IMR-90 (cell line): ENCODE results near the gene HNRNPLL. TPM values are rescaled to one million over a fixed set of nuclear protein-coding genes. Genes with fewer than 3 reads are reported as not detected.

Experiments used
- ATAC-seq: fragments of 200-7000 bp; cut with Tn5 transposase; 2 replicates; pipeline ENCODE4 v1.9.1; 2020; ENCODE audit warnings: low read depth, mild to moderate bottlenecking, moderate library complexity
- BruUV-seq: library from RNA; stranded (reverse); fragments of 400-500 nt; replicated peaks from 2 replicates; lab custom pipeline; 2021; lab: Mats Ljungman, UMichigan
- CTCF ChIA-PET: fragments of 300-600 bp; formaldehyde crosslinking; extraction: SDS; loops from one replicate; lab custom pipeline; 2021; ENCODE audit warnings: antibody characterized with exemption; lab: Yijun Ruan, JAX
- POLR2A ChIA-PET: fragments of 300-600 bp; sonication (Branson Sonifier 250); formaldehyde crosslinking; loops from one replicate; lab custom pipeline; 2022; ENCODE audit warnings: antibody characterized with exemption; ENCODE audit not compliant: unreplicated experiment; lab: Charles Lee
- DNase-seq: peaks from one replicate; pipeline ENCODE4 v3.0.0; 2013
- H2AFZ ChIP-seq: replicated peaks from 2 replicates; pipeline ENCODE3; 2013; ENCODE audit warnings: low read length, mild to moderate bottlenecking; ENCODE audit not compliant: poor library complexity
- H2AK5ac ChIP-seq: 2 replicates; pipeline ENCODE4 v1.6.1; 2013; ENCODE audit warnings: low read depth, low read length, inconsistent platforms
- H2AK9ac ChIP-seq: replicated peaks from 2 replicates; pipeline ENCODE3; 2013; ENCODE audit warnings: mild to moderate bottlenecking, low read depth, low read length, moderate library complexity; ENCODE audit not compliant: poor library complexity
- H2BK120ac ChIP-seq: 2 replicates; pipeline ENCODE4 v1.6.1; 2013; ENCODE audit warnings: low read depth, low read length, inconsistent platforms
- H2BK15ac ChIP-seq: 3 replicates; pipeline ENCODE4 v1.6.1; 2013; ENCODE audit warnings: low read depth, low read length, inconsistent platforms
- H2BK20ac ChIP-seq: 2 replicates; pipeline ENCODE4 v1.6.1; 2013; ENCODE audit warnings: low read depth, mild to moderate bottlenecking, inconsistent platforms, low read length, moderate library complexity
- H2BK5ac ChIP-seq: 2 replicates; pipeline ENCODE4 v1.6.1; 2013; ENCODE audit warnings: mild to moderate bottlenecking, low read depth, low read length, inconsistent platforms; ENCODE audit not compliant: poor library complexity, severe bottlenecking
- H3K14ac ChIP-seq: replicated peaks from 2 replicates; pipeline ENCODE4 v1.6.1; 2013; ENCODE audit warnings: low read depth, low read length, inconsistent platforms
- H3K18ac ChIP-seq: 2 replicates; pipeline ENCODE4 v1.6.1; 2013; ENCODE audit warnings: low read depth, low read length, control low read depth
- H3K23ac ChIP-seq: 2 replicates; pipeline ENCODE4 v1.6.1; 2013; ENCODE audit warnings: low read depth, low read length, inconsistent platforms
- H3K27ac ChIP-seq: 2 replicates; pipeline ENCODE4 v1.5.1; 2013; ENCODE audit warnings: mild to moderate bottlenecking, control low read depth, low read length; ENCODE audit not compliant: insufficient read depth
- H3K27me3 ChIP-seq: 2 replicates; pipeline ENCODE4 v1.6.1; 2013; ENCODE audit warnings: low read length; ENCODE audit not compliant: control insufficient read depth, insufficient read depth
- H3K36me3 ChIP-seq: 2 replicates; pipeline ENCODE4 v1.6.1; 2013; ENCODE audit warnings: low read length, mixed read lengths; ENCODE audit not compliant: control insufficient read depth, insufficient read depth
- H3K4ac ChIP-seq: 2 replicates; pipeline ENCODE4 v1.6.1; 2013; ENCODE audit warnings: low read depth, low read length, inconsistent platforms
- H3K4me1 ChIP-seq: 2 replicates; pipeline ENCODE4 v1.6.1; 2013; ENCODE audit warnings: low read length, mixed read lengths; ENCODE audit not compliant: control insufficient read depth, insufficient read depth
- H3K4me2 ChIP-seq: 2 replicates; pipeline ENCODE4 v1.6.1; 2013; ENCODE audit warnings: low read depth, mild to moderate bottlenecking, control low read depth, low read length, moderate library complexity
- H3K4me3 ChIP-seq: 2 replicates; pipeline ENCODE4 v1.5.1; 2013; ENCODE audit warnings: low read depth, mild to moderate bottlenecking, control low read depth, low read length, moderate library complexity; ENCODE audit not compliant: insufficient read depth
- H3K56ac ChIP-seq: 2 replicates; pipeline ENCODE4 v1.6.1; 2013; ENCODE audit warnings: low read length, inconsistent platforms; ENCODE audit not compliant: insufficient read depth; ENCODE audit errors: extremely low read depth
- H3K79me1 ChIP-seq, 2 experiments: 2 replicates each; pipeline ENCODE4 v1.6.1; 2013; ENCODE audit warnings: low read length in 2 of 2, inconsistent platforms in 1 of 2, low read depth in 1 of 2
- H3K9ac ChIP-seq: 2 replicates; pipeline ENCODE4 v1.6.1; 2013; ENCODE audit warnings: low read depth, low read length, control low read depth
- H3K9me1 ChIP-seq: 2 replicates; pipeline ENCODE4 v1.6.1; 2013; ENCODE audit warnings: low read length, inconsistent platforms; ENCODE audit not compliant: insufficient read depth
- H3K9me3 ChIP-seq: 2 replicates; pipeline ENCODE4 v1.6.1; 2013; ENCODE audit warnings: low read length; ENCODE audit not compliant: control insufficient read depth, insufficient read depth
- H4K20me1 ChIP-seq: 2 replicates; pipeline ENCODE4 v1.6.1; 2013; ENCODE audit warnings: low read length, inconsistent platforms; ENCODE audit not compliant: insufficient read depth
- H4K5ac ChIP-seq: 2 replicates; pipeline ENCODE4 v1.6.1; 2013; ENCODE audit warnings: mild to moderate bottlenecking, low read depth, low read length, control low read depth
- H4K8ac ChIP-seq, 2 experiments: 2 replicates each; pipeline ENCODE4 v1.6.1; 2013; ENCODE audit warnings: low read depth in 2 of 2, low read length in 2 of 2, control low read depth in 1 of 2, inconsistent platforms in 1 of 2
- H4K91ac ChIP-seq: 2 replicates; pipeline ENCODE4 v1.6.1; 2013; ENCODE audit warnings: low read depth, low read length, inconsistent platforms; ENCODE audit not compliant: insufficient read depth
- CHD1 ChIP-seq: IDR thresholded peaks from 2 replicates; pipeline ENCODE4 v1.6.1; 2012; ENCODE audit warnings: low read depth, low read length, improper control_type of control experiment
- RCOR1 ChIP-seq: IDR thresholded peaks from 2 replicates; pipeline ENCODE4 v1.6.1; 2012; ENCODE audit warnings: mild to moderate bottlenecking, low read length, improper control_type of control experiment; ENCODE audit not compliant: insufficient replicate concordance
- WGBS, 2 experiments: methylation state at CpG; one replicate each; pipeline versions ENCODE4 v1.1.5 to v1.1.7; 2013; ENCODE audit warnings: missing lambda C conversion rate in 2 of 2; ENCODE audit not compliant: insufficient read length in 1 of 2; ENCODE audit errors: extremely low coverage in 2 of 2; 5-methylcytosine and 5-hydroxymethylcytosine counted together
- dilution Hi-C: fragments of 300-500 bp; cut with HindIII; formaldehyde crosslinking; loops from one replicate; pipeline ENCODE4 v1.14.3; 2018; ENCODE audit warnings: low sequenced_read_pairs; ENCODE audit not compliant: unreplicated experiment
- in situ Hi-C: fragments of 300-500 bp; cut with MboI; formaldehyde crosslinking; loops from 3 replicates; pipeline ENCODE4 v1.14.3; 2019; ENCODE audit warnings: low sequenced_read_pairs, inconsistent platforms, mixed read lengths
- intact Hi-C: fragments of 100-400 bp; cut with micrococcal nuclease; formaldehyde crosslinking; loops from 2 replicates; pipeline ENCODE4 v1.10.0; 2022
- polyA plus RNA-seq, 3 experiments: library from polyadenylated mRNA; depleted of rRNA; stranded (reverse); fragments of >200 nt; gene quantifications; 2 replicates each; pipeline ENCODE4 v1.2.3, GENCODE V29; 2012; ENCODE audit warnings: low replicate concordance in 1 of 3
- total RNA-seq: library from RNA; depleted of rRNA; stranded (reverse); fragments of >200 nt; gene quantifications from 2 replicates; pipeline ENCODE4 v1.2.3, GENCODE V29; 2012

The HNRNPLL gene
- total and polyA plus RNA-seq, 2 of the 4 experiments (the other 2 are of a cell fraction): 23.7 to 53.1 TPM

DNA sequence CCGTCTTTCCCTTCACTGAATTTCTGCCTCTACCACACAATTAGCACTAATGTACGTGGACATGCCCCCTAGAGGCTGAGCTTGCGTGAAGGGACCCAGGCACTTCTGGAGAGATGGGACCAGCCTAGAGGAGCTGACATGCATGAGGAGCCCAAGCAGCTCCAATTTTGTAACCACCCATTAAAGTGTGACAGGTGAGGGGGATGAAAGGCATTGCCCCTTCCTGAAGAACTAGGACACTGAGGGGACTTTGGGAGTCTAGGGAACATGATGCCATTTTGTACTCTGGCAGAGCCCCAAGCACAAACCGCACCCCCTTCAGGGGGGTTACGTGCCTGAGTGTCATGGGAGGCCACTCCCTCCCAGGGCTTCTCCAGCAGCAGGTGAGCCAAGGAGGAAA, 63.6 kb downstream of the HNRNPLL start:
- Histone ChIP-seq H3K4ac (no peak overlapping the region), H2AK5ac (no peak overlapping the region), H3K4me1 (peaks cover 9% of the 10 kb centered on the region; the same call in 1 of the 2 replicates), H3K56ac (no peak overlapping the region), H3K9me3 (no peaks in the 10 kb centered on the region), H3K27me3 (0 out of 2 replicates have a peak, but pooled peaks cover 4% of the 10 kb centered on the region), H2BK15ac (no peak overlapping the region), H3K4me3 (no peak overlapping the region), H3K14ac (no peak overlapping the region), H4K20me1 (no peaks in the 10 kb centered on the region), H2BK120ac (no peak overlapping the region), H4K5ac (no peak overlapping the region), H3K4me2 (no peak overlapping the region), H2BK5ac (no peak overlapping the region), H3K36me3 (no peaks in the 10 kb centered on the region), H2AFZ (no peak overlapping the region), H2BK20ac (no peak overlapping the region), H3K79me1 (no peaks in the 10 kb centered on the region), H3K9me1 (no peaks in the 10 kb centered on the region), H3K18ac (no peak overlapping the region), H4K8ac (no peak overlapping the region), H3K9ac (no peak overlapping the region), H3K27ac (no peak overlapping the region), H3K23ac (no peak overlapping the region), H4K91ac (no peak overlapping the region), H2AK9ac (no peak overlapping the region)
- dilution Hi-C loops: no loop called here
- intact Hi-C loops: loop anchor here (5.0 to 10.0 kb wide), 2 partner anchors 188 to 296 kb away; no protein-coding TSS in a partner anchor
- no peak for TF ChIP-seq RCOR1
- TF ChIP-seq CHD1: no peak
- DNase-seq (no peak), ATAC-seq (no peak)
- WGBS, 2 experiments: no CpG with 5 or more reads among the region's 5 CpGs
- BruUV-seq: no TSS peak
- ChIA-PET CTCF (no interaction called here), POLR2A (interaction anchor here (0.6 kb wide), 1 partner anchor 33 kb away, joined by 3 read pairs; no protein-coding TSS in a partner anchor)
- in situ Hi-C loops: no loop called here
